H1 (cell line): ENCODE data around the gene PFN3. TPM values are rescaled to one million over a fixed set of nuclear protein-coding genes. Genes with fewer than 3 reads are reported as not detected.

Experiments
- CBX8 ChIP-seq: fragments of 300-800, 300-1000 bp; sonication (generic); IDR thresholded peaks from 2 replicates; pipeline ENCODE4 v1.7.1; 2016; ENCODE audit warnings: low read depth, low read length, borderline replicate concordance
- CHD1 ChIP-seq: IDR thresholded peaks from 2 replicates; pipeline ENCODE4 v1.6.1; 2012; ENCODE audit warnings: low read depth, low read length, improper control_type of control experiment
- KDM4A ChIP-seq: IDR thresholded peaks from one replicate; pipeline ENCODE4 v1.7.1; 2012; ENCODE audit warnings: low read depth, mild to moderate bottlenecking, moderate library complexity, low read length, inconsistent platforms; ENCODE audit not compliant: severe bottlenecking
- KDM5A ChIP-seq: fragments of 200-600 bp; IDR thresholded peaks from 2 replicates; pipeline ENCODE4 v1.7.1; 2012; ENCODE audit warnings: mild to moderate bottlenecking, low read length, inconsistent platforms, mixed read lengths
- RNF2 ChIP-seq: fragments of 200-900, 300-1000 bp; sonication (generic); IDR thresholded peaks from 2 replicates; pipeline ENCODE4 v1.7.1; 2016; ENCODE audit warnings: borderline replicate concordance, low read depth, mild to moderate bottlenecking, antibody characterized with exemption, low read length; ENCODE audit not compliant: poor library complexity, severe bottlenecking; ENCODE audit errors: missing control alignments
- SAP30 ChIP-seq: fragments of 300-600 bp; sonication (generic); IDR thresholded peaks from 2 replicates; pipeline ENCODE4 v1.7.1; 2012; ENCODE audit warnings: low read length, moderate library complexity, mild to moderate bottlenecking, inconsistent platforms; ENCODE audit not compliant: insufficient read depth, insufficient replicate concordance
- SIN3A ChIP-seq, 2 experiments: IDR thresholded peaks in 1 of 2; conservative IDR thresholded peaks in 1 of 2; 2 replicates each; pipeline ENCODE4 v1.6.1; 2011 to 2012; ENCODE audit warnings: low read length in 2 of 2, improper control_type of control experiment in 1 of 2, low read depth in 1 of 2, mild to moderate bottlenecking in 1 of 2
- SP1 ChIP-seq: IDR thresholded peaks from 2 replicates; pipeline ENCODE4 v1.6.1; 2011; ENCODE audit warnings: low read depth, low read length
- SRF ChIP-seq: IDR thresholded peaks from 2 replicates; pipeline ENCODE4 v1.6.1; 2011; ENCODE audit warnings: mild to moderate bottlenecking, low read depth, low read length, moderate library complexity
- ZNF274 ChIP-seq: IDR thresholded peaks from 2 replicates; pipeline ENCODE4 v1.7.0; 2012; ENCODE audit warnings: low read length, borderline replicate concordance; ENCODE audit errors: extremely low read depth
- polyA plus RNA-seq, 7 experiments: library from polyadenylated mRNA; depleted of rRNA in 3 of 7; stranded (reverse) in 5 of 7; unstranded in 2 of 7; fragments of >200 nt in 5 of 7; fragments of 200-250 nt in 2 of 7; gene quantifications; 1 replicate in 5 of 7; 2 replicates in 1 of 7; 4 replicates in 1 of 7; pipeline versions ENCODE4 v1.2.1 to v1.2.3, GENCODE V29; 2011 to 2013; ENCODE audit warnings: missing spikeins in 2 of 7, mixed read lengths in 2 of 7
- total RNA-seq: library from RNA; stranded (reverse); fragmentation: NEBNext Ultra II Directional; extraction: Animal tissue kit (Norgen Biotek cat#: 25700); gene quantifications from 2 replicates; pipeline ENCODE4 v1.2.1, GENCODE V29; 2021
- TF ChIP-seq, protein P1 (sequence below): fragments of 300-600 bp; sonication (generic); IDR thresholded peaks from 2 replicates; pipeline ENCODE4 v1.7.1; 2012; ENCODE audit warnings: low read length, moderate library complexity, mild to moderate bottlenecking, inconsistent platforms; ENCODE audit not compliant: insufficient replicate concordance

PFN3 gene
- total and polyA plus RNA-seq, 2 of the 8 experiments (the other 6 are each of a cell fraction or from before 2014, with no cell fraction given), result not detected

- TF ChIP-seq, protein P1, sequence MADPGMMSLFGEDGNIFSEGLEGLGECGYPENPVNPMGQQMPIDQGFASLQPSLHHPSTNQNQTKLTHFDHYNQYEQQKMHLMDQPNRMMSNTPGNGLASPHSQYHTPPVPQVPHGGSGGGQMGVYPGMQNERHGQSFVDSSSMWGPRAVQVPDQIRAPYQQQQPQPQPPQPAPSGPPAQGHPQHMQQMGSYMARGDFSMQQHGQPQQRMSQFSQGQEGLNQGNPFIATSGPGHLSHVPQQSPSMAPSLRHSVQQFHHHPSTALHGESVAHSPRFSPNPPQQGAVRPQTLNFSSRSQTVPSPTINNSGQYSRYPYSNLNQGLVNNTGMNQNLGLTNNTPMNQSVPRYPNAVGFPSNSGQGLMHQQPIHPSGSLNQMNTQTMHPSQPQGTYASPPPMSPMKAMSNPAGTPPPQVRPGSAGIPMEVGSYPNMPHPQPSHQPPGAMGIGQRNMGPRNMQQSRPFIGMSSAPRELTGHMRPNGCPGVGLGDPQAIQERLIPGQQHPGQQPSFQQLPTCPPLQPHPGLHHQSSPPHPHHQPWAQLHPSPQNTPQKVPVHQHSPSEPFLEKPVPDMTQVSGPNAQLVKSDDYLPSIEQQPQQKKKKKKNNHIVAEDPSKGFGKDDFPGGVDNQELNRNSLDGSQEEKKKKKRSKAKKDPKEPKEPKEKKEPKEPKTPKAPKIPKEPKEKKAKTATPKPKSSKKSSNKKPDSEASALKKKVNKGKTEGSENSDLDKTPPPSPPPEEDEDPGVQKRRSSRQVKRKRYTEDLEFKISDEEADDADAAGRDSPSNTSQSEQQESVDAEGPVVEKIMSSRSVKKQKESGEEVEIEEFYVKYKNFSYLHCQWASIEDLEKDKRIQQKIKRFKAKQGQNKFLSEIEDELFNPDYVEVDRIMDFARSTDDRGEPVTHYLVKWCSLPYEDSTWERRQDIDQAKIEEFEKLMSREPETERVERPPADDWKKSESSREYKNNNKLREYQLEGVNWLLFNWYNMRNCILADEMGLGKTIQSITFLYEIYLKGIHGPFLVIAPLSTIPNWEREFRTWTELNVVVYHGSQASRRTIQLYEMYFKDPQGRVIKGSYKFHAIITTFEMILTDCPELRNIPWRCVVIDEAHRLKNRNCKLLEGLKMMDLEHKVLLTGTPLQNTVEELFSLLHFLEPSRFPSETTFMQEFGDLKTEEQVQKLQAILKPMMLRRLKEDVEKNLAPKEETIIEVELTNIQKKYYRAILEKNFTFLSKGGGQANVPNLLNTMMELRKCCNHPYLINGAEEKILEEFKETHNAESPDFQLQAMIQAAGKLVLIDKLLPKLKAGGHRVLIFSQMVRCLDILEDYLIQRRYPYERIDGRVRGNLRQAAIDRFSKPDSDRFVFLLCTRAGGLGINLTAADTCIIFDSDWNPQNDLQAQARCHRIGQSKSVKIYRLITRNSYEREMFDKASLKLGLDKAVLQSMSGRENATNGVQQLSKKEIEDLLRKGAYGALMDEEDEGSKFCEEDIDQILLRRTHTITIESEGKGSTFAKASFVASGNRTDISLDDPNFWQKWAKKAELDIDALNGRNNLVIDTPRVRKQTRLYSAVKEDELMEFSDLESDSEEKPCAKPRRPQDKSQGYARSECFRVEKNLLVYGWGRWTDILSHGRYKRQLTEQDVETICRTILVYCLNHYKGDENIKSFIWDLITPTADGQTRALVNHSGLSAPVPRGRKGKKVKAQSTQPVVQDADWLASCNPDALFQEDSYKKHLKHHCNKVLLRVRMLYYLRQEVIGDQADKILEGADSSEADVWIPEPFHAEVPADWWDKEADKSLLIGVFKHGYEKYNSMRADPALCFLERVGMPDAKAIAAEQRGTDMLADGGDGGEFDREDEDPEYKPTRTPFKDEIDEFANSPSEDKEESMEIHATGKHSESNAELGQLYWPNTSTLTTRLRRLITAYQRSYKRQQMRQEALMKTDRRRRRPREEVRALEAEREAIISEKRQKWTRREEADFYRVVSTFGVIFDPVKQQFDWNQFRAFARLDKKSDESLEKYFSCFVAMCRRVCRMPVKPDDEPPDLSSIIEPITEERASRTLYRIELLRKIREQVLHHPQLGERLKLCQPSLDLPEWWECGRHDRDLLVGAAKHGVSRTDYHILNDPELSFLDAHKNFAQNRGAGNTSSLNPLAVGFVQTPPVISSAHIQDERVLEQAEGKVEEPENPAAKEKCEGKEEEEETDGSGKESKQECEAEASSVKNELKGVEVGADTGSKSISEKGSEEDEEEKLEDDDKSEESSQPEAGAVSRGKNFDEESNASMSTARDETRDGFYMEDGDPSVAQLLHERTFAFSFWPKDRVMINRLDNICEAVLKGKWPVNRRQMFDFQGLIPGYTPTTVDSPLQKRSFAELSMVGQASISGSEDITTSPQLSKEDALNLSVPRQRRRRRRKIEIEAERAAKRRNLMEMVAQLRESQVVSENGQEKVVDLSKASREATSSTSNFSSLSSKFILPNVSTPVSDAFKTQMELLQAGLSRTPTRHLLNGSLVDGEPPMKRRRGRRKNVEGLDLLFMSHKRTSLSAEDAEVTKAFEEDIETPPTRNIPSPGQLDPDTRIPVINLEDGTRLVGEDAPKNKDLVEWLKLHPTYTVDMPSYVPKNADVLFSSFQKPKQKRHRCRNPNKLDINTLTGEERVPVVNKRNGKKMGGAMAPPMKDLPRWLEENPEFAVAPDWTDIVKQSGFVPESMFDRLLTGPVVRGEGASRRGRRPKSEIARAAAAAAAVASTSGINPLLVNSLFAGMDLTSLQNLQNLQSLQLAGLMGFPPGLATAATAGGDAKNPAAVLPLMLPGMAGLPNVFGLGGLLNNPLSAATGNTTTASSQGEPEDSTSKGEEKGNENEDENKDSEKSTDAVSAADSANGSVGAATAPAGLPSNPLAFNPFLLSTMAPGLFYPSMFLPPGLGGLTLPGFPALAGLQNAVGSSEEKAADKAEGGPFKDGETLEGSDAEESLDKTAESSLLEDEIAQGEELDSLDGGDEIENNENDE, result no peak
- TF ChIP-seq SRF (no peak), KDM4A (no peak), CBX8 (no peak), CHD1 (no peak), ZNF274 (no peak), SP1 (no peak), KDM5A (no peak), SAP30 (no peak), RNF2 (no peak), SIN3A (conservative IDR thresholded peaks at IDR 0.05 in 1 of 2, IDR thresholded peaks at IDR 0.05 in 1 of 2; ENCODE audit: low read depth in 1 of 2, low read length in 2 of 2) (no peak)
- TF ChIP-seq, all 59 proteins: peak for 0
Observed at GRCh38 chr5:177434437-177434836, 34.0 kb upstream of the PFN3 start (continued).
